Astrocyte of the spinal cord (primary cell): ENCODE data around the gene FBN1.

Source experiments
- DNase-seq: peaks from one replicate; pipeline ENCODE4 v3.0.0; 2011; ENCODE audit warnings: low read depth, low spot score
- H3K4me3 ChIP-seq: 2 replicates; pipeline ENCODE4 v1.5.1; 2011; ENCODE audit warnings: low read depth, mild to moderate bottlenecking, low read length, moderate library complexity
- CTCF ChIP-seq: IDR thresholded peaks from 2 replicates; pipeline ENCODE4 v1.5.1; 2012; ENCODE audit warnings: low read depth, mild to moderate bottlenecking, low read length, inconsistent platforms
- in situ Hi-C: cut with HindIII; loops from 2 replicates; pipeline ENCODE4 v1.10.0; 2017; ENCODE audit warnings: low sequenced_read_pairs

Gene FBN1

GRCh38 chr15:48402427-48403177 lies 242.9 kb downstream of the FBN1 start:
- no peak for DNase-seq
- in situ Hi-C loops, result no loop called here
- no peak overlapping the region for H3K4me3 ChIP-seq
- no peak for TF ChIP-seq CTCF

- peak; percentile 59 for DNase-seq
- TF ChIP-seq CTCF, result no peak
- no peak overlapping the region for H3K4me3 ChIP-seq
- in situ Hi-C loops, result no loop called here
These were observed 245.4 kb downstream of the FBN1 start for GRCh38 chr15:48400086-48400485.

DNA sequence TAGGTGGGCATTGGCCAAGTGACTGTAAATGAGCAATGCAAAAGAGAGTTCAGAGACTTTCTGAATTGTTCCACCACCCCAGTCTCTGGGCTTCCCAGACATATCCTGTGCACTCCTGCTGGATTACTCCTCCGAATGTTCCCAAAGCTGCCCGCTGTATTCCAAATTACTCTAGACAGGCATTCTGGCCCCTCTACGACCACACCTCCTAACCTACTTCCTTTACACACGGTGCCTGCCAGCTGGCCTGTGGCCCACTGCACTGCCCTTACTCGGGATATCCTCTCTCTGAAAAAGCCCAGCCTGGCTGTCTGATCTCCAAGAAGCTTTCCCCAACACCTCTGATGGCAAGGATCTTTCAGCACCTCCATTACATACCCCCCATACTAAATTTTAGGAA lies 247.7 kb downstream of the FBN1 start:
- TF ChIP-seq CTCF, result no peak
- no peak overlapping the region for H3K4me3 ChIP-seq
- no peak for DNase-seq
- in situ Hi-C loops, result no loop called here

- in situ Hi-C loops, result no loop called here
- TF ChIP-seq CTCF, result no peak
- no peak for DNase-seq
These were observed 249.5 kb downstream of the FBN1 start for GRCh38 chr15:48396020-48396419.

DNA sequence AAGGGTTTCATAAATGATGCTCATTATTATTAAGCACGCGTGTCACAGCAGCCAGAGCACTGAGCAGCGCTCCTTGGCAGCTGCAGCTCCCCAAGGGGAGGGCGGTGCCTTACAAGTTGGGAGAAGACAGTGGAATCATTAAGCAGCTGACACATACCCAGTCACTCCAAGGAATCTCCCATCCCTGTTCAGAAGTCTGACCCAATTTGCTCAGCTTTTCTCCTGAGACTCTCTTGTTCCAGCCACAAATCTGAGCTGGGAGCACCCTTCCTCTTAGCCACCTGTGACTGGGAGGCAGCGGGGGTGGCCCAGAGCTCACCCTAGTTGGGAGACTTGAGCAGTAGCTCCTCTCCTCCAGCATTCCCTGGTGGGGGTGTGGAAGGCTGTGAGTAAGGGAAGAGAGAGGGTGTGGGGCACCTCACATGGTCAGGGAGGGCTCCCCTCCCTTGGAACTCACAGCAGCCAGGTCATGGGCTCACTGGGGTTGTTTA lies 249.9 kb downstream of the FBN1 start:
- DNase-seq, result peak; percentile 70
- in situ Hi-C loops, result no loop called here
- no peak overlapping the region for H3K4me3 ChIP-seq
- no peak for TF ChIP-seq CTCF

More at GRCh38 chr15:48396020-48396419, 249.5 kb downstream of the FBN1 start:
- no peak overlapping the region for H3K4me3 ChIP-seq

DNA sequence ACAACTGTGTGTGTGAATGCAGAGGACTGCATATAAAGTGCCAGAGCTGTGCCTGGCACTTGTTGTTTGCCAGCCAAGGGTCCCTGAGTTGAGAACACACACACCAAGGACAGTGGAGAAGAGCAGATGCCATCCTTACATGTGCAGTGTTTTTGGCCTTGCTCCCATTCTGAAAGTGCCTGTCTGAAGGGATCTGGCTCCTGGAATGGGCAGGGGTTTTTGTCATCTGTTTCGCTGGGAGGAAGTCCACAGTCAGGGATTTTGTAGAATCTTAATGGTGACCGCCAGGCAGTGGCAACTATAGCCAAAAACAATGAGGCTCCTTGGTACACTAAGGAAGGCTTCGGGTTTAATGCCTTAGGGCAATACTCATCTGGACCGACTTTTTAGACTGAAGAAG lies 250.5 kb downstream of the FBN1 start:
- no peak for TF ChIP-seq CTCF
- in situ Hi-C loops, result no loop called here
- no peak for DNase-seq
- no peak overlapping the region for H3K4me3 ChIP-seq
